ENCODE data around the gene ARHGDIB.

DNA sequence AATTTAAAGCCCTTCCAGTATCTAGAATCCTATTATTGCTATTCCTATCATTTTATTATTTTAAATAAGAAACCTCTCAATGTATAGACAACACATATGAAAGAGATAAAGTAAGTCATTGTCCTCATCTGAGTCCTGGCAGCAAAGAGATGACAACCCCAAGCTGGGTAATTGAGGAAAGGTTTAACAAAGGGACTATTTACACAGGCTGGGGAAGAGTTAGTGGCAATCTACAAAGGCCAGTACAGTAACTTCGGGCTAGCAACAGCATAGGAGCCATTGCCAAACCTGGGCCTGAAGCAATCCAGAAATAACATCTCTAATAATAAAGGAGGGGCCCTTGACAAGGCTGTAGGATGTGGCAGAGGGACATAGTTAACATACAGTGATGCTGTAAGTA, 22.6 kb upstream of the ARHGDIB start:
- TF ChIP-seq POLR2AphosphoS5 (IDR thresholded peaks at IDR 0.05; ENCODE audit: low read depth, low read length) (no peak), POLR2A (IDR thresholded peaks at IDR 0.05; ENCODE audit: low read depth, low read length) (no peak), PAX5 (IDR thresholded peaks at IDR 0.05; ENCODE audit: insufficient read depth, low read length, severe bottlenecking) (no peak)
